Retinal pigment epithelial cell (primary cell): Measurements from ENCODE around the gene CCDC141.
"Not testable (repeated sequence)": the region's sequence is repeated elsewhere in the genome, so short reads cannot be mapped to it uniquely, and the experiment has no call there.

ENCODE experiments used
- DNase-seq: peaks from one replicate; pipeline ENCODE4 v3.0.0-alpha.2; 2010; ENCODE audit warnings: low read depth
- H3K4me3 ChIP-seq: 2 replicates; pipeline ENCODE4 v1.5.1; 2011; ENCODE audit warnings: mild to moderate bottlenecking, low read length, control low read depth, moderate library complexity
- TF ChIP-seq, protein P1 (sequence below): conservative IDR thresholded peaks from 2 replicates; pipeline ENCODE4 v1.5.1; 2011; ENCODE audit warnings: low read depth, low read length, control low read depth, inconsistent platforms

The CCDC141 gene

DNA sequence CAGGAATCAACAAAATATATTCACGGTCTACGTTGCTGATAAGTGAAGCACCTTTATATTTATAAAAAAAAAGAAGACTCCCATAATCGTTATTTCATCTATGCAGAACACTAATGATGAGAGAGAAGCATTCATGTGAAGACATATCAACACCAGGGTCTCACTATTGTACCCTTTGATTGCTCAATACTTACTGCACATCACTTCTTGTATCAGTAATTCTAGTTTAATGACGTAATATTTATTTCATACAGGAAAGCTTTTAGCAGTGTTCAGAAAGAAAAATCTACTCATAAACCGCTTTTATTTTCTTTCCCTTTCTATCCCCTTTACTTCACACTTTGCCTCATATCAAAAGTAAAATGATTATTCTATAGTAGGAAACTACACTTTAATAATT, 30.7 kb downstream of the CCDC141 start:
- H3K4me3 ChIP-seq, result no peak overlapping the region
- DNase-seq, result no peak
- TF ChIP-seq, protein P1, sequence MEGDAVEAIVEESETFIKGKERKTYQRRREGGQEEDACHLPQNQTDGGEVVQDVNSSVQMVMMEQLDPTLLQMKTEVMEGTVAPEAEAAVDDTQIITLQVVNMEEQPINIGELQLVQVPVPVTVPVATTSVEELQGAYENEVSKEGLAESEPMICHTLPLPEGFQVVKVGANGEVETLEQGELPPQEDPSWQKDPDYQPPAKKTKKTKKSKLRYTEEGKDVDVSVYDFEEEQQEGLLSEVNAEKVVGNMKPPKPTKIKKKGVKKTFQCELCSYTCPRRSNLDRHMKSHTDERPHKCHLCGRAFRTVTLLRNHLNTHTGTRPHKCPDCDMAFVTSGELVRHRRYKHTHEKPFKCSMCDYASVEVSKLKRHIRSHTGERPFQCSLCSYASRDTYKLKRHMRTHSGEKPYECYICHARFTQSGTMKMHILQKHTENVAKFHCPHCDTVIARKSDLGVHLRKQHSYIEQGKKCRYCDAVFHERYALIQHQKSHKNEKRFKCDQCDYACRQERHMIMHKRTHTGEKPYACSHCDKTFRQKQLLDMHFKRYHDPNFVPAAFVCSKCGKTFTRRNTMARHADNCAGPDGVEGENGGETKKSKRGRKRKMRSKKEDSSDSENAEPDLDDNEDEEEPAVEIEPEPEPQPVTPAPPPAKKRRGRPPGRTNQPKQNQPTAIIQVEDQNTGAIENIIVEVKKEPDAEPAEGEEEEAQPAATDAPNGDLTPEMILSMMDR, result no peak

- no peak for DNase-seq
- H3K4me3 ChIP-seq, result no peak overlapping the region
- TF ChIP-seq, protein P1, result no peak
Measured at GRCh38 chr2:179017773-179018357, 32.1 kb downstream of the CCDC141 start.

- not testable (repeated sequence) for H3K4me3 ChIP-seq, DNase-seq
Measured at GRCh38 chr2:179014189-179014588, 35.7 kb downstream of the CCDC141 start.

DNA sequence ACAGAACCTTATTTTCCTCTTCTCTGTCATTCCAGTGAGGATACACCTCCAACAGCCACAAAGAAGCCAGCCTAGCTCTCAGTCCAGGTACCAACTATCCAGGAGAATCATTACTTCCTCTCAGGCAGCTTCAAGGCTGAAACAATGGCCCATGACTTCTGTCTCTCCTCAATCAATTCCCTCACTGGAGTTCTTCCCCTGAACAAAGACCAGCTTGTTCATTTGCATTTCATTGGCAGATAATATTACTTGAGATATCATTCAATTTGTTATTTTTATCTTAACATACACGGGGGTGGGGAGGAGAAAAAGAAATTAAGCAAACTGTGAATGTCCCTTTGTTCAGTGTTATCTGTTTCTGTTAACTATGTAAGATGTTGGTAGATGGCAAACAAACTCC, 44.0 kb downstream of the CCDC141 start:
- DNase-seq, result no peak
- TF ChIP-seq, protein P1, result no peak
- no peak overlapping the region for H3K4me3 ChIP-seq

DNA sequence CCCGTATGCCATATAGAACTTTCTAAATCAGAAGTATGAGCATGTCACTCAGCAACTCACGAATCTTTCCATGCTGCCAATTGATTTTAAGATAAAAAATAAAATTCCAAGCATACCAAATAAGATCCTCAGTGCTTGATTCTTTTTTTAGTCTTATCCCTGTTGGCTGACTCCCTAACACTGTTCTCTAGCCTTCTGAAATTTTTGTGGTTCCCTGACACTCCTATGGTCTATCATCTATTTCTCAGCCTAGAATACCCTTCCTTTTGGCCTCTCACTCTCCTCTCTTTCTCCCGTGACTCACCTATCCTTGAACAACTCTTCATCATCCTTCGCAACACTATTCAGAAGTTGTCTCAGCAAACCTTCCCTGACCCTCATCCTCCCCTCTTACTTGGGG, 50.5 kb downstream of the CCDC141 start:
- no peak overlapping the region for H3K4me3 ChIP-seq
- DNase-seq, result no peak
- TF ChIP-seq, protein P1, result no peak

DNA sequence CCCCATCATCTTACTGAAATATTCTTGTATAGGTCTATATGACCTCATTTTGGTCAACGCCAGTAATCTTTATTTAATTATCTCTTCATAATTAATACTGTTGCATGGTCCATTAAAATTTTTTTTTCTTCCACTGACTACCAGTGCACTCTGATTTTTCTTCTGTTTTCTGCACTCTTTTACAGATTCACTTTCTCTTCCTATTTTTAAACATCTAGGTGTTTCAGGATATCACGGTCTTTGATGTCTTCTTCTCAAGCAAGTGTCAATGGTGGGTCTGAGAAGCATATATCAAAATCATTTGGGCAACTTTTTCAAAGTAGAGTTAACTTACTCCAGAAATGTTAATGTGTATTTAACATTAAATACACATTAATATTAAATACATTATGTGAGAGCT, 51.4 kb downstream of the CCDC141 start:
- no peak overlapping the region for H3K4me3 ChIP-seq
- TF ChIP-seq, protein P1, result no peak
- DNase-seq, result no peak

DNA sequence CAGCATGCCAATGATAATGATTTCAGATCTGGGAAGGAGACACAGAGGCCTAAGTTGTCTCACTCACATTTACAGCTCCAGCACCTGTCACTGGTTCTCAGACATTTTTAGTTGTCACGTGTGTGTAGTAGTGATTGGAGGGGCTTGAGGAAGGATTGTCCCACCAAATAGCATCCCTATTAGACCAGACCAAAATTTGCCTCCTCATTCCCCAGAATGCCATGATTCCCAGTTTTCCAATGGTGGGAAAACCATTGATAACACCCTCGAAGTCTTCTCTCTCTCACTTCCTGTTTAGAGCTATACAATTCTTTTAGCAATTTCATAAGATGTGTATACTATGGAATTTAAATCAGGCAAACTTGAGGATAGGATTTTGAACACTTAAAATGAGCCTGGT, 52.5 kb downstream of the CCDC141 start:
- no peak for DNase-seq
- no peak overlapping the region for H3K4me3 ChIP-seq
- TF ChIP-seq, protein P1, result no peak

DNA sequence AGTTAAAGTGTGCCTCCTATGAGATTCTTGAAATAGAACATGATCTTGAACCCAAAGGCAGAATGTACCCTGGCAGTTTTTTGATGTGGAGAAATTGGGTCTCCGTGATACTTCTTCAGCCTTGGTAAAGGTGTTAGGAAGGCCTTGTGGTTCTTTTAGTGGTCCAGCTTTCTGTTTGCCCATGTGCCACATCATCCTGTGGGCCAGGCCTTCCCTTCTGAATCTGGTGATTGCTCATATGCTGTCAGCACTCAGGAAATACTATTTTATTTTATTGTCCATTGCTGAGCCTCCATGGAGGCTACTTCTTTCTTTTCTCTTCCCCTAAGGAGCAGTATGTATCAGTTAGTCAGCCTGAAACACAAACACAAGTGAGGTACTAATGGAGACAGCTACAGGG, 52.9 kb downstream of the CCDC141 start:
- H3K4me3 ChIP-seq, result no peak overlapping the region
- DNase-seq, result no peak
- TF ChIP-seq, protein P1, result no peak
